ACC112 (cell line): Measurements from ENCODE around the gene JMJD1C.

Experiments
- H2AFZ ChIP-seq: fragments of 200-600 bp; sonication (generic); one replicate; pipeline ENCODE4 v1.6.0; 2017; ENCODE audit warnings: antibody characterized with exemption, low read length; ENCODE audit not compliant: unreplicated experiment
- H3K27ac ChIP-seq: fragments of 200-600 bp; sonication (generic); 2 replicates; pipeline ENCODE4 v1.5.1; 2014; ENCODE audit warnings: low read depth, mild to moderate bottlenecking, antibody characterized with exemption, low read length, moderate library complexity
- H3K27me3 ChIP-seq: fragments of 200-600 bp; sonication (generic); 2 replicates; pipeline ENCODE4 v1.6.1; 2014; ENCODE audit warnings: mild to moderate bottlenecking, antibody characterized with exemption, low read length, moderate library complexity, mixed read lengths; ENCODE audit not compliant: insufficient read depth
- H3K36me3 ChIP-seq: fragments of 200-600 bp; sonication (generic); 2 replicates; pipeline ENCODE4 v1.6.1; 2016; ENCODE audit warnings: mild to moderate bottlenecking, antibody characterized with exemption, low read length, moderate library complexity, mixed read lengths; ENCODE audit not compliant: insufficient read depth
- H3K4me1 ChIP-seq: fragments of 200-600 bp; sonication (generic); one replicate; pipeline ENCODE4 v1.6.1; 2016; ENCODE audit warnings: low read length, mixed read lengths; ENCODE audit not compliant: insufficient read depth, unreplicated experiment, control insufficient read depth
- H3K4me3 ChIP-seq: fragments of 200-600 bp; sonication (generic); 2 replicates; pipeline ENCODE4 v1.5.1; 2014; ENCODE audit warnings: mild to moderate bottlenecking, low read depth, low read length
- H3K79me2 ChIP-seq: fragments of 200-600 bp; sonication (generic); one replicate; pipeline ENCODE4 v1.6.0; 2016; ENCODE audit warnings: low read length; ENCODE audit not compliant: control insufficient read depth, unreplicated experiment, insufficient read depth

JMJD1C gene

DNA sequence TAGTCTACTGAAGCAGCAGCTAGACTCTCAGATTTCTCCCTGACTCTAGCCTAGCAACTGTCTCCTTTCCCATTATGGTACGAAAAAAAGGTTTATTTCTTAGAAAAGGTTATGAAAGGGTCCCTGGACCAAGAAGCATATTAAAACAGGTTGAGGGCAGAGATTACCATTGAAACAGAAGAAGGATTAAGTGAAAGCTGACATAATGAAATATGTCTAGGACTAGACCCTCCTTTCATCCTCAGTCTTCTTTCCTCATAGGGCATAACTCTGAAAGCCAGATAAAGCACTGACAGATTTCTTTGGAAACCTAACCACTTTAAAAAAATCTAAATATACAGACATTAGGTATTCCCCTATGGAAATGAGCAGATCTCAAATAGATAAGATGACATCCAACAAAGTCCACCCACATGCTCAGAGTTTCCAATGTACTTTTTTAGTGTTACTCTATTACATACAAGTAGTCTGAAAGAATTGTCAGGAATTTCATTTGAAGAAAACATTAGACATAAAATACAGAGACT lies 58.6 kb downstream of the JMJD1C start:
- Histone ChIP-seq H3K79me2 (peaks cover 64% of the 10 kb centered on the region), H3K4me1 (peaks cover 7% of the 10 kb centered on the region)

DNA sequence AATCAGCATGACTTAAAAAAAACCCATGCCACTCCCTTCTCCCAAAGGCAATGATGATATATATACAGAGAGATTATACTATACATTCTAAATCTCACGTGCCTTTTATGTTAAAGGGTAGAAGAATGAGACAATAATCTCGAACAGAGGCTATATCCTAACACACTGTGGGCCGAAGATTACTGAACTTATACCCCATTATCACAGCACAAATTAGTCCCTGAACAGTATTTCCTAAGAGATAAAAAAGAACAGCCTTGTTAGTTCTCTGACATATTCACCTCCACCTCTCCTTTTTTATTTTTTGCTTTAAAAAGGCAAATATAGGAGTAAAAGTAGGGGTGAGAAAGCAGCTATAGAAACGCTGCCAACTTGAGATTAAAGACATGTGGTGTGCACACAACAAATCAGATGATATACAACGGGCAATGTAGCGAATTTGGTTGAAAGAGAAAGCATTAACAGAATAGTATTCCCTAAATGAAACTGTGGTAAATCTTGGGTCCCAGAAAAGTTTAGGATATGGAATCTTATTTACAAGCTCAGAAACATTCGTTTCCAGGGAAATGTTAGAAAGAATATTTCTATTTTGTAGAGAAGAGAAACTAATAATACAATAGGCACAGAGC lies 69.5 kb downstream of the JMJD1C start:
- peak overlapping the region; percentile 73 for H3K4me3 ChIP-seq
- H3K27me3 ChIP-seq = no peaks in the 10 kb centered on the region
- peak overlapping the region; percentile 53 for H2AFZ ChIP-seq
- H3K4me1 ChIP-seq = peaks cover 11% of the 10 kb centered on the region
- peak overlapping the region; percentile 50 for H3K27ac ChIP-seq
- peaks cover 48% of the 10 kb centered on the region for H3K79me2 ChIP-seq
- 0 out of 2 replicates have a peak, but pooled peaks cover 3% of the 10 kb centered on the region for H3K36me3 ChIP-seq

More for the DNA sequence above, 58.6 kb downstream of the JMJD1C start:
- Histone ChIP-seq H3K4me3 (no peak overlapping the region), H3K36me3 (no peaks in the 10 kb centered on the region), H3K27me3 (no peaks in the 10 kb centered on the region), H3K27ac (no peak overlapping the region), H2AFZ (no peak overlapping the region)

- Histone ChIP-seq H3K4me3 (no peak overlapping the region), H3K4me1 (peaks cover 11% of the 10 kb centered on the region), H3K27me3 (no peaks in the 10 kb centered on the region), H2AFZ (no peak overlapping the region), H3K27ac (no peak overlapping the region), H3K36me3 (peaks cover 9% of the 10 kb centered on the region; the same call in 1 of the 2 replicates), H3K79me2 (peaks cover 68% of the 10 kb centered on the region)
Measured at GRCh38 chr10:63393050-63393449, 72.7 kb downstream of the JMJD1C start.

GRCh38 chr10:63392224-63392623 lies 73.6 kb downstream of the JMJD1C start:
- H3K27me3 ChIP-seq = no peaks in the 10 kb centered on the region
- H2AFZ ChIP-seq = no peak overlapping the region
- H3K79me2 ChIP-seq = peaks cover 68% of the 10 kb centered on the region
- no peak overlapping the region for H3K27ac ChIP-seq
- H3K4me3 ChIP-seq = no peak overlapping the region
- H3K36me3 ChIP-seq = peaks cover 9% of the 10 kb centered on the region; the same call in 1 of the 2 replicates
- peaks cover 11% of the 10 kb centered on the region for H3K4me1 ChIP-seq

GRCh38 chr10:63391812-63392211 lies 74.0 kb downstream of the JMJD1C start:
- H3K27ac ChIP-seq = peak overlapping the region; percentile 13; the same call in 1 of the 2 replicates
- H3K4me1 ChIP-seq = peaks cover 11% of the 10 kb centered on the region
- H2AFZ ChIP-seq = no peak overlapping the region
- H3K79me2 ChIP-seq = peaks cover 72% of the 10 kb centered on the region
- peaks cover 9% of the 10 kb centered on the region; the same call in 1 of the 2 replicates for H3K36me3 ChIP-seq
- no peak overlapping the region for H3K4me3 ChIP-seq
- no peaks in the 10 kb centered on the region for H3K27me3 ChIP-seq

DNA sequence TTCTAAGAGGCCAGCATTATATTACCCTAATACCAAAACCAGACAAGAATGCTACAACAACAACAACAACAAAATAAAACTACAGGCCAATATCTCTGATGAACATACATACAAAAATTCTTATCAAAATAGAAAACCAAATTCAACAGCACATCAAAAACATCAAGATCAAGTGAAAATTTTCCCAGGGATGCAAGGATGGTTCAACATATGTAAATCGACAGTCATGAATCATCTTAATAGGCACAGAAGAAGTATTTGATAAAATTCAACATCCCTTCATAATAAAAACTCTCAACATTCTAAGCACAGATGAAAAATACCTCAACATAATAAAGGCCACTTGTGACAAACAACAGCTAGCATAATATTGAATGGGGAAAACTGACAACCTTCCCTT lies 75.3 kb downstream of the JMJD1C start:
- Histone ChIP-seq H3K4me3 (no peak overlapping the region), H3K27ac (no peak overlapping the region), H2AFZ (no peak overlapping the region), H3K4me1 (peaks cover 5% of the 10 kb centered on the region), H3K36me3 (peaks cover 9% of the 10 kb centered on the region; the same call in 1 of the 2 replicates), H3K27me3 (no peaks in the 10 kb centered on the region), H3K79me2 (peaks cover 78% of the 10 kb centered on the region)

DNA sequence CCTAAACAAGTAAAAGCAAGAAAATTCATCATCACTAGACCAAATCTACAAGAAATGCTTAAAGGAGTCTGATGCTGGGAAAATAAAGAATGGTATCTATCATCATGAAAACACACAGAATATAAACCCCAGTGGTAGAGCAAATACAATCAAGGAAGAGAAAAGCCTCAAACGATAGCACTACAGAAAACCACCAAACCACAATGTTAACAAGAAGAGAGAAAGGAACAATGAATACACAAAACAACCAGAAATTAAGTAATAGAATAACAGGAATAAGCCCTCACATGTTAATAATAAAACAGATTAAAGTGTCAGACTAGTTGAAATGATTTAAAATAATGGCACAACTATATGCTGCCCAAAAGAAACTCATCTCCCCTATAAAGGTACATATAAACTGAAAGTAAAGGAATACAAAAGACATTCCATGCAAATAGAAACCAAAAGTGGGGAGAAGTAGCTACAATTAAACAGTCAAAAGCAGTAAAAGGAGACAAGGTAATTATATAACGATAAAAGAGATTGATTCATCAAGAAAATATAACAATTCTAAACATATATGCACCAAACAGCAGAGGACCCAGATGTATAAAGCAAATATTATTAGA lies 77.3 kb downstream of the JMJD1C start:
- H2AFZ ChIP-seq = no peak overlapping the region
- peaks cover 19% of the 10 kb centered on the region for H3K4me1 ChIP-seq
- peak overlapping the region; percentile 49 for H3K4me3 ChIP-seq
- H3K27ac ChIP-seq = peak overlapping the region; percentile 11; the same call in 1 of the 2 replicates
- peaks cover 88% of the 10 kb centered on the region for H3K79me2 ChIP-seq
- H3K36me3 ChIP-seq = peaks cover 7% of the 10 kb centered on the region; the same call in 1 of the 2 replicates
- H3K27me3 ChIP-seq = no peaks in the 10 kb centered on the region

GRCh38 chr10:63385254-63385653 lies 80.5 kb downstream of the JMJD1C start:
- no peak overlapping the region for H2AFZ ChIP-seq
- no peaks in the 10 kb centered on the region for H3K27me3 ChIP-seq
- H3K4me3 ChIP-seq = no peak overlapping the region
- peaks cover 85% of the 10 kb centered on the region for H3K79me2 ChIP-seq
- H3K27ac ChIP-seq = no peak overlapping the region
- H3K36me3 ChIP-seq = no peaks in the 10 kb centered on the region
- peaks cover 14% of the 10 kb centered on the region for H3K4me1 ChIP-seq

GRCh38 chr10:63384675-63385074 lies 81.1 kb downstream of the JMJD1C start:
- Histone ChIP-seq H3K27ac (no peak overlapping the region), H3K4me3 (0 out of 2 replicates have a peak overlapping the region, but pooled peaks have one; percentile 6), H3K27me3 (no peaks in the 10 kb centered on the region), H3K36me3 (no peaks in the 10 kb centered on the region), H3K79me2 (peaks cover 79% of the 10 kb centered on the region), H2AFZ (no peak overlapping the region), H3K4me1 (peaks cover 14% of the 10 kb centered on the region)

- Histone ChIP-seq H3K79me2 (peaks cover 72% of the 10 kb centered on the region), H3K4me3 (no peak overlapping the region), H3K4me1 (peaks cover 14% of the 10 kb centered on the region), H3K27ac (no peak overlapping the region), H2AFZ (no peak overlapping the region), H3K36me3 (no peaks in the 10 kb centered on the region), H3K27me3 (no peaks in the 10 kb centered on the region)
Measured at GRCh38 chr10:63384001-63384400, 81.8 kb downstream of the JMJD1C start.

- no peaks in the 10 kb centered on the region for H3K27me3 ChIP-seq
- peaks cover 64% of the 10 kb centered on the region for H3K79me2 ChIP-seq
Measured at GRCh38 chr10:63383141-63383540, 82.6 kb downstream of the JMJD1C start.

More at GRCh38 chr10:63383141-63383540, 82.6 kb downstream of the JMJD1C start:
- no peak overlapping the region for H3K27ac ChIP-seq
- H3K36me3 ChIP-seq = no peaks in the 10 kb centered on the region
- no peak overlapping the region for H2AFZ ChIP-seq
- peaks cover 15% of the 10 kb centered on the region for H3K4me1 ChIP-seq
- no peak overlapping the region for H3K4me3 ChIP-seq
